LNCaP clone FGC (cell line): ENCODE data around the gene KLHL41.

Source experiments
- DNase-seq: peaks from one replicate; pipeline ENCODE4 v3.0.0-alpha.2; 2011; ENCODE audit warnings: low read depth
- H3K4me3 ChIP-seq: 2 replicates; pipeline ENCODE4 v1.5.1; 2011; ENCODE audit warnings: mild to moderate bottlenecking, low read depth, low read length, control low read depth
- TF ChIP-seq, protein P1 (sequence below): IDR thresholded peaks from 2 replicates; pipeline ENCODE4 v1.5.1; 2012; ENCODE audit warnings: mild to moderate bottlenecking; ENCODE audit not compliant: control insufficient read depth, insufficient read depth; ENCODE audit errors: extremely low read depth

Gene KLHL41

DNA sequence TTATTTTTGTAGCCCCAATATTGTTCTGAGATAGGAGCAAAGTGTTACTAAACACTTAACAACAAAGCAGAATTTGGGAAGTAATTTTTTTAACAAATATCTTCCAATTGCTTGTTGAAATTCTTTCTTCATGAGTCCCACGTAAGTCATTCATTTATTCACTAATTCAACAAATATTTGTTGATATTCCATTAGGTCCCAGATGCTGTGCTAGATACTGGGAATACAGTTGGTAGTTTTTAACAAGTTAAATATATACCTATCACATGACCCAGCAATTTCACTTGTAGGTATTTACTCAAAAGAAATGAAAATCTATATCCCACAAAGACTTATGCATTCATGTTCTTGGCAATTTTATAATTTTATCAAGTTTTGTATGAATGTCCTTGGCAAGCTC, 37.3 kb upstream of the KLHL41 start:
- TF ChIP-seq, protein P1, sequence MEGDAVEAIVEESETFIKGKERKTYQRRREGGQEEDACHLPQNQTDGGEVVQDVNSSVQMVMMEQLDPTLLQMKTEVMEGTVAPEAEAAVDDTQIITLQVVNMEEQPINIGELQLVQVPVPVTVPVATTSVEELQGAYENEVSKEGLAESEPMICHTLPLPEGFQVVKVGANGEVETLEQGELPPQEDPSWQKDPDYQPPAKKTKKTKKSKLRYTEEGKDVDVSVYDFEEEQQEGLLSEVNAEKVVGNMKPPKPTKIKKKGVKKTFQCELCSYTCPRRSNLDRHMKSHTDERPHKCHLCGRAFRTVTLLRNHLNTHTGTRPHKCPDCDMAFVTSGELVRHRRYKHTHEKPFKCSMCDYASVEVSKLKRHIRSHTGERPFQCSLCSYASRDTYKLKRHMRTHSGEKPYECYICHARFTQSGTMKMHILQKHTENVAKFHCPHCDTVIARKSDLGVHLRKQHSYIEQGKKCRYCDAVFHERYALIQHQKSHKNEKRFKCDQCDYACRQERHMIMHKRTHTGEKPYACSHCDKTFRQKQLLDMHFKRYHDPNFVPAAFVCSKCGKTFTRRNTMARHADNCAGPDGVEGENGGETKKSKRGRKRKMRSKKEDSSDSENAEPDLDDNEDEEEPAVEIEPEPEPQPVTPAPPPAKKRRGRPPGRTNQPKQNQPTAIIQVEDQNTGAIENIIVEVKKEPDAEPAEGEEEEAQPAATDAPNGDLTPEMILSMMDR = no peak
- no peak overlapping the region for H3K4me3 ChIP-seq
- DNase-seq = no peak

DNA sequence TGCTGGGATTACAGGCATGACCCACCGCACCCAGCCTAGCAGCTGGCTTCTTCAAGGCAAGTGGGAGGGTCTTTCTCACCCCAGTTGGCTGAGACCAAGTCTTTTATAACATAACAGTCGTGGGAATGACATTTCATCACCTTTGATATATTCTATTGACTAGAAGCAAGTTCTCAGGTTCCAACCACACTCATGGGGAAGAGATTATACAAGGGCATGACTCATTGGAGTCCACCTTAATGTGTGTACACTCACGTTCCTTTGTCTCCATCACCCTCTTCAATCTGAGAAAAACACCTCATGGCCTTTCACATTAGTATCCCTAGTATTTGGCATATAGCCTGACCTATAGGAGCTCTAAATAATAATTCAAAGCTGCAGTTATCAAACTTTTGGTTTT, 33.0 kb upstream of the KLHL41 start:
- no peak for DNase-seq
- no peak overlapping the region for H3K4me3 ChIP-seq
- TF ChIP-seq, protein P1 = no peak

DNA sequence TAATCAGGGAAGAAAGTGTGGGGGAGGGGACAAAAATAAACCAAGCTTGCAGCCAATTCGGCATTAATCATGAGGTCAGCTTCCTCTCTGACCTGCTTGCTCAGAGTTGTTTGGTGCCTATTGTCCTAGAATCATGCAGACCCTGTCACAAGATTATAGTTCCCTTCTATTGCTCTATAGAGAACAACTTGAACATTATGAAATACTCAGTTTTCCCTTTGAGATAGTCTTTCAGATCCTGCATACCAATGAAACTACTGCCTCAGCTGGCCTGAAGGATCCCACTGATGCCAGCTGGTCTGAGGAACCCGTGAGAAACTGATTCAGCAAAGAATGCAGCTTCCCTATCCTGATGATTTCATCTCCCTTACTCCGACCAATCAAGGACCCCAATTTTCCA, 31.2 kb upstream of the KLHL41 start:
- no peak for DNase-seq
- H3K4me3 ChIP-seq = no peak overlapping the region
- TF ChIP-seq, protein P1 = no peak

DNA sequence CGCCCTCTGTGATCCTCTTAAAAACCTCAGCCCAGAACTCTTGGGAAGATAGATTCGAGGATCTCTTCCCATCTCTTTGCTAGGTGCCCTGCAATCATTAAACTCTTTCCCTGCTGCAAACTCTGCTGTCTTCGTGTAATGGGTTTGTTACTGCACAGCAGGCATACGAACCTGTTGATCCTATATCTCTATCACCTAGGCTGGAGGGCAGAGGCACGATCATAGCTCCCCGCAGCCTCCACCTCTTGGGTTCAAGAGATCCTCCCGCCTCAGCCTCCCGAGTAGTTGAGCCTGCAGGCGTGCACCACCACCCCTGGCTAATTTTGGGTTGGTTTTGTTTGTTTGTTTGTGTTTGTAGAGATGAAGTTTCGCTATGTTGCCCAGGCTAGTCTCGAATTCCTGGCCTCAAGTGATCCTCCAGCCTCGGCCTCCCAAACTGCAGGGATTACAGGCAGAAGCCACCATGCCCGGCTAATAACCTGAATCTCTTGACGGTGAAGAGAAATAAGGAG, 30.7 kb upstream of the KLHL41 start:
- DNase-seq = no peak
- H3K4me3 ChIP-seq = peak overlapping the region; percentile 67
- TF ChIP-seq, protein P1 = no peak

DNA sequence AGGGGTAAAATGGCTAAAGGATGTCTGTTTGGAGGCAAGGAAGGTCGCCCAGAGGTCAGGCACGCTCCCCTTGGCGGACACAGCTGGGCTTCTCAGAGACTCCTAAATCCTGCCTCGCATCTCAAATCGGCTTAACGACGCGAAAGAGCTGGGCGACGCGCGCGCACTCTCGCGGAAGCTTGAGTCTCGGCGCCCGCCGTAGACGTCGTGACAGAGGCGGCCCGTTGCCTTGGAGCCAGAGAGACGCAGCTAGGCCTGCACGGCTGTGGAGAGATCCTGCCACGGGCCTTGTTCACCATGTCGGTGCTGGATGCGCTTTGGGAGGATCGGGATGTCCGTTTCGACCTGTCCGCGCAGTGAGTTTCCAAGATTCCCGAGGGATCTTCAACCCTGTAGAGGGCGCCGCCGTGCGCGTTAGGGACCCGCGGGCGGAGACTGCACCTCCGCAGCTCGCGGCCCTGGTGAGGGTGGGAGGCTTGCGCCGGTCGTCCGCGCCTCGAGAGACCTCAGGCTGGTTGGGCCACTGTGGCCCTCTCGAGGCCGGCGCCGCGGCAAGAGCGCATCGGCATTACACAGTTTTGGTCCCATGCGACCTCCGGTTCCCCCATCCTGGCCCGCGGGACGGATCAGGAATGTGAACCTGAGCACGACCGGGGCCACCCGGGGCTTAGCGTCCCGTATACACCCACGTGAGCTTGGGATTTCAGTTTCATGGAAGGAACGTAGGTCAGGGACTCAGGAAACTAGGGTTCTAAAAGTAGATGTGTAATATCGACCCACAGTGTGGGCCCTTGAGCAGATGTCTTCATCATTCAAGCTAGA, 30.0 kb upstream of the KLHL41 start, which contains the start of gene BBS5:
Gene BBS5, plus strand, starts transcription at position 238 of the 822 bp plus-strand sequence. Its CDS starts 60 bp downstream, at position 298.
- TF ChIP-seq, protein P1 = peak; percentile 31; the same call in 1 of the 2 replicates
- peak within 1 kb of the TSS; percentile 67 for H3K4me3 ChIP-seq
- DNase-seq = peak; percentile 62

DNA sequence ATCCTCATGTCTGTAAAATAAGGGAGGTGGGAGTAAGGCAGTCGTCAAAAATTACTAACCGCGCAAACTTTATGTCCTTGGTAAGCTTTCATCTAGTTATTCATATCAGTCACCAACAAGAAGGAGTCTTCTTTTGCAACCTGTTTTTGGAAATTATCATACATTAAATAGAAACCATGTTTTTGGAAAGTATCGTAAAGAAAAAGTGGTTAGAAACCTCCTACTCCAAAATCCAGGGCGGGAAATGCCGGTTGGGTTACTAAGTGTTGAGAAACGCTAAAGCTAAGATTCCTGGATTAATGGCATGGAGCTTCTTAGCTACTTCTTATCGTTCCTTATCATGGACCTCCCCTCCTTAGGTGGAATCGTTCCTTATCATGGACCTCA, 29.4 kb upstream of the KLHL41 start:
- TF ChIP-seq, protein P1 = no peak
- no peak for DNase-seq
- peak overlapping the region; percentile 67 for H3K4me3 ChIP-seq

DNA sequence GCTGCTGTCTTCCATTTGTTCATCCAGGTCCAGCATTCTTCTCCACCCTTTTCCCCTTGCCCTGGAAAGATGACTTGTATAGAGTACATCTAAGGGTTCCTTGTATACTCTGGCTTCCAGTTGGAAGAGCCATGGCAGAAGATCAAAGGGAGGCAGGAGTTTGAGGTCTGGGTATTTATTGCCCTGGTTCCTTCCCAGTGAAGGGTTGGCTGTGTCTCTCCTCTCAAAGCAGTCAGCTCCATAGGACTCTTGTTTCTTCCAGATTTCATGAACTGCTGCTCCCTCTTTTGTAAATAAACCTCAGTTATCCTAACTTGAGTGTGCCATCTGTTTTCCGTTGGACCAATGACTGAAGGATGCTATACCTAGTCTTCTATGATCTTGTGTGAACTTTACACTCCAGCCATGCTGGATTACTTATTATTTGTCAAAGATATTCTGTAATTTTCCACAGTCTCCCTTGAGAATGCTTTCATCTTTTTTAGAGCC, 23.8 kb upstream of the KLHL41 start:
- DNase-seq = no peak
- TF ChIP-seq, protein P1 = no peak
- H3K4me3 ChIP-seq = no peak overlapping the region
